HG02943 (cell line): ENCODE data around the gene RGS16.

Experiments
- ATAC-seq: cut with Tn5 transposase; IDR thresholded peaks from one replicate; pipeline ENCODE4 v1.9.1; 2021; ENCODE audit warnings: mild to moderate bottlenecking, low read depth, moderate library complexity; ENCODE audit not compliant: unreplicated experiment

The RGS16 gene

GRCh38 chr1:182630586-182630985, 26.4 kb upstream of the RGS16 start:
- no peak for ATAC-seq

DNA sequence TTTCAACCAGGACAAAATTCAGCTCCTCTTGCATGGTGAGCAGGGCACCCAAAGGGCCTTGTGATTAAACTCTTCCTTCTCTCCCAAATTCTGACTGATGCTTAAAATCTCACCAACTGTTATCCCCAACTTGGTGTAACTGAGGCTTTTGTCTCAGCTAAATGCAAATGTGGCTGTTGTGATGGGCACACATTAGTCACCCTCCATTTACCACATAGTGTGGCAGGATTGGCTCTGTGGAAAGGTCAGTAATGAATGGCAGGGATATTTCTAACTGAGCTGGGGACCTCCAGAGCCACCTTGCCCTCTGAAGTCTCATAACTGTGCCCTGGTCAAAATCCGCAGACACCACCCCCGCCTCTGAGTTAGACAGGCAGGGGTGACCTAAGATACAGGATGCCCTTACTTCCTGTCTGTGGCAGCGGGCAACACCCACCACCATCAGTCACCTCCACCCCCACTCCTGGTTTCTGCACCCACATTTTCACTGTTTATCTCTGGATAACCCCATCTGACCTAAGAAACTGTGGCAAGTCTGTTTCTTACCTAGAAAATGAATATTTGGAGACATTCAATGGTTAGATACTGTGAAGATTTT, 25.4 kb upstream of the RGS16 start:
- ATAC-seq: peak; percentile 69

DNA sequence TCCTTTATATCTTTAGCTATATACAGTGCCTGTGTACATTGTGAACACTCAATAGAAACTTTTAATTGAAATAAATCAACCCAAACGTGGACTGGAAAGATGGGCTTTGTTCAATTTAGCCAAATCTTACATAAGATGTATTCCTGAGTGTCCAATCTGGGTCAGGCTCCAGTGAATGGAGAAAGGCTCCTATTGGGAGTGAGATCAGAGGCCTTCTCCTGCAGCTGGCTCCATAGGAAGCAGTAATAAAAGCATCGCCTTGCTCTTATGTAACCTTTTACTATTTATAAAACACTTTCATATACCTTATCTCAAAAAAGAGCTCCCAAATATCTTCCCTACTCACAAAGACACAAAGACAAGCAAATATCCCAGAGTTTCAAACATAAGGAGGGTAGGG, 24.9 kb upstream of the RGS16 start:
- ATAC-seq: no peak

DNA sequence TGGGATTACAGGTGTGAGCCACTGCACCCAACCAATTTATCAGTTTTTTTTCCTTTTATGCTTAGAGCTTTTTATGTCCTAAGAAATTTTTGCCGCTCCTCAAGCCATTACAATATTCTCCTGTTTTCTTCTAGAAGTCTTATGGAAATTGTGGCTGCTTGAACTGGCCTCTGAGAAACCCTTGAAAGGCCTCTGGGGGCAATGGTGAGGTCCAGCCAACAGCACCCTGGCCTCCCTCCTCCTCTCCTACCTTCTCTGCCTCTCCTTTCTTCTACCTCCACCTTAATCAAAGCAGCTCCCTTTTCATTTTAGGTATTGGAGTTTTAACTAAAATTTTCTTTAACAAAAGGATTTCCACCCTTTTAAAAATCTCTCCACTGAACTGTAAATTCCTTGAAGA, 24.5 kb upstream of the RGS16 start:
- ATAC-seq: no peak

DNA sequence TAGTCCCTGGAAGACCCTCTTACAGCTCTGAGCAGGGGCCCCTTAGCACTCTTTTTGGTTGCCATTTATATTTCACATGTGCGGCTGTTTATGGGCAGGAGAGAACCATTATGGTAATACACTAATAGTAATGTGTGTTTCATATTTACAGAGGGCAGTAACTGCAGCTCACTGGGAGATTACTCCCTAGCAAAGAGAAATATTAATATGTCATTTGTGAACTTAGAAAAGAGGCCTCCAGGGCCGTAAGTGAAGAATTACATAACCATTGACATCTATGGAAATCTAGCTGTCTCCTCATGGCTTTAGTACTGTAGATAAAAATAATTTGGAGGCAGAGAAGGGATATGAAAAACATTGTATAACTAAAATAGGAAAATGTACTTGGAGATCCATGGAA, 23.4 kb upstream of the RGS16 start:
- ATAC-seq: no peak

DNA sequence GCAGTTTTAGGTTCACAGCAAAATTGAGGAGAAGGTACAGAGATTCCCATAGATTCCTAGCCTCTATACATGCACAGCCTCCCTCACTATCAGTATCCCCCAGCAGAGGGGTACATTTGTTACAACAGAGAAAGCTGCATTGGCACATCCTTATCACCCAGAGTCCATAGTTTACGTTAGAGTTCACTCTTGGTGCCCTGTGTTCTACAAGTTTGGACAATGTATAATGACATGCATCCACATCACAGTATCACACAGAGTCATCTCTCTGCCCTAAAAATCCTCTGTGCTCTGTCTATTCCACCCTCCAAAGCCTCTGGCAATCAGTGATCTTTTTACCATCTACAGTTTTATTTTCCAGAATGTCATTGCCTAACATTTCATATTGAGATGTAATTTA, 22.3 kb upstream of the RGS16 start:
- ATAC-seq: no peak

GRCh38 chr1:182625719-182626504, 21.7 kb upstream of the RGS16 start:
- ATAC-seq: no peak

GRCh38 chr1:182625024-182625423, 20.8 kb upstream of the RGS16 start:
- no peak for ATAC-seq

DNA sequence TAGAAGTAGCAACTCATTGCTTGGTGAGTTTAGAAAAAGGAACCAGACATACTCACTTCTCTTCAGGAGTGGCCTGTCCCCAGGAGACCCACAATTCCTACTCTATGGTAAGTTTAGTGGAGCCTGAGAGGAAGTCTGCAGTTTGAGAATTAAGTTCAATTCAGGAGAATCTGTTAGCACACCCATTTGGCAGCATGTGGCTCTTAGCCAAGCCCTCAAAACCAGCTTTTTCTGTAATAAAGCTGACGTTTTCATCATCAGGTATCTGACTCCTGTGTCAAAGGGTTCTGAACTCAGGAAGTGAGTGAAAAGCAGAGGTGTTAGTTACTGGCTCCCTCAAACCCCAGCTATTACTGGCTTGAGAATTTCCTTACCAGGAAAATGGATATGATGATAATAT, 20.4 kb upstream of the RGS16 start:
- ATAC-seq: no peak

- ATAC-seq: no peak
Observed at GRCh38 chr1:182622901-182623528, 18.8 kb upstream of the RGS16 start.

DNA sequence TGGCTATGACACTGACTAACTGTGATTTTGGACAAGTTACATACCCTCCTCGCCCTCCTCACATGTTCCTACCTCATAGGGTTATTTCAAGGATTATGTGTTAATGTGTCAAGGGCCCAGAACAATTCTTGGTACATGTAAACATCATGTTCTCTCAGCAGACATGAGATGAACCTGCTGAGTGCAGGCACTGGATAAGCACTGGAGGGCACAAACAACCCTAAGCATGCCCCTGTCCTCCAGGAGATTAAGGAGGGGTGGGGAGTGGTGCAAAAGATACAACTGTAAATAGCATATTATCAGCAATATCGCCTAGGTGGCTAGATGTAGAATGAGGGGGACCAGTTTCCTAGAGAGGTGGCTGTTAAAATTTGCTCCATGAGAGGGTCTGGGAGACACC, 17.7 kb upstream of the RGS16 start:
- no peak for ATAC-seq

- ATAC-seq: no peak
Observed at GRCh38 chr1:182620924-182621585, 16.9 kb upstream of the RGS16 start.

GRCh38 chr1:182617734-182618351, 13.7 kb upstream of the RGS16 start:
- no peak for ATAC-seq

GRCh38 chr1:182617014-182617429, 12.8 kb upstream of the RGS16 start:
- ATAC-seq: no peak

GRCh38 chr1:182616130-182617013, 12.2 kb upstream of the RGS16 start:
- ATAC-seq: peak; percentile 56

DNA sequence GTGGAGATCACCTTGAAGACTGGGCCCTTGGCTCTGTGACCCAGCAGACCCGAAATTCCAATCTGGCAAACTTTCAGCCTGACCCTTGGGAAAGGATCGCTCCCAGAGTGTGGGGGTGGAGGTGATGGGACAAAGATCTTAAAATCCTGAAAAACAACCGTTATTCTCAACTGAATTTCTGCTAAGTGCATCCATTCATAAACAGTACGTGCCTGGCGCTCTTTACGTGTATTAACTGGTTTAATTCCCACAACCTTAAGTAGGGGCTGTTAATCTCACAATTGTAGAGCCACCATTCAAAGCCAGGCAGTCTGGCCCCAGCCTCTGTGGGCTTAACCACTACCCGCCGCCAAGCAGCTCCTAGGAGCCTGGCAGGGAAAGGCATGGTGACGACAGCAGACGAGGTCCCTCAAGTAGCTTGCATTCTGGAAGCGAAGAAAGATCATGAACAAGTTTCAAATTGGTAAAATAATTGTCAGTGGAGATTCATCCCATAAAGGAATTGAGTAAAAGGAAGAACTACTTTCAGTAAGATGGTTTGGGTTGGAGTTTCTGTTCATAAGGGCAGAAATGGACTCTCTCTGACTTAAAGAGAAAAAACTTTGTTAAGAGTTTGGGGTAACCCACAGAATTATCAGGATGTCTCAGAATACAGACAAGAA, 11.4 kb upstream of the RGS16 start:
- ATAC-seq: peak; percentile 20

DNA sequence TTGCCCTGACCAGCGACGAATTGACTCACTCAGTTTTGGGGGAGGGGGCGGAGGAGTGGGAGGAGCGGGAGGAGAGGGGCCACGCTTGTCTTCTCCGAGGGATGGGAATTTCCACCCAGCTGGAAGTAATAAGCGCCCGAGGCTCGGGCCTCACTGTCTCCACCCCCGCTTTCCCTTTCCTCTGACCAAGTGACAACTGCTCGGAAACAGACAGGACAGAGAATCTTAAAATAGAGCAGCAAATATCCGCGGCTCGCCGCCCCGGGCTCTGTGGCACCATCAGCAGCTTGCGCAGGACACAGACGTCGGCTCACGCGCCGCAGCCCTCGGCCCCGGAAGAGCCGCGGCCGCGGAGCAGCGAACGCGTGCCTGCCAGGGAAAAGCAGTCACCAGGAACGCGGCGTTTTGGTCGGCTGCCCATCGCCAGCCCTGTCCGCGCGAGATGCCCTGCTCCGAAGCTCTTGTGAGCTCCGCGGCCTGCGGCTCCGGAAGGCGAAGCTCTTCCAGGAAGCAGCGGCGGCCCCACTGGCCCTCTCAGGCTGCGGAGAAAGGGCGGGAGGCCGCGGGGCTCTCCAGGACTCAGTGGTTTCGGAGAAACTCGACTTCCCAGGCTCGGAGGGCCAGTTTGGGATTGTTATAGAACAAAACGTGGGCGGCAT, 10.7 kb upstream of the RGS16 start:
- ATAC-seq: peak; percentile 32

DNA sequence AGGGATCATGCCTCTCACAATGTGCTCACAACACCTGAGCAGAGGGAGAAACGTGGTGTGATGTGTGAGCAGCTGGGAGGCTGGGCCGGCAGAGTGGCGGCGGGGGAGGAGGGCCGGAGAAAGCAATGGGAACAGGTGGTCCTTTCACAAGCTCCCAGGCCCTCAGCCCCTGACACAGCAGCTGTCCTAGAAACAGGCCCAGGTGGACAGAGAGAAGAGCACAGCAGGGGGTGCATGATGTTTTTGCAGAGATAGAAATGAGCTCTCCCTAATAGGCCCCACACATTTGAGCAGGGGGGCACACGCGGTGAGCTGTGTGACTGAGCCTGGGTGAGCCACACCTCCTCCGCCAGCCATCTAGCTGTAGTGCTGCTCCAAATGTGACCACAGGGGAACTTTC, 7.6 kb upstream of the RGS16 start:
- no peak for ATAC-seq

GRCh38 chr1:182611326-182611725, 7.1 kb upstream of the RGS16 start:
- no peak for ATAC-seq
